GM21423 (cell line): ENCODE results near the gene SPIN2A.
"Not testable (repeated sequence)": the region's sequence is repeated elsewhere in the genome, so short reads cannot be mapped to it uniquely, and the experiment has no call there.

Experiments
- ATAC-seq: cut with Tn5 transposase; IDR thresholded peaks from one replicate; pipeline ENCODE4 v1.9.1; 2021; ENCODE audit warnings: mild to moderate bottlenecking, moderate library complexity; ENCODE audit not compliant: unreplicated experiment

SPIN2A gene

DNA sequence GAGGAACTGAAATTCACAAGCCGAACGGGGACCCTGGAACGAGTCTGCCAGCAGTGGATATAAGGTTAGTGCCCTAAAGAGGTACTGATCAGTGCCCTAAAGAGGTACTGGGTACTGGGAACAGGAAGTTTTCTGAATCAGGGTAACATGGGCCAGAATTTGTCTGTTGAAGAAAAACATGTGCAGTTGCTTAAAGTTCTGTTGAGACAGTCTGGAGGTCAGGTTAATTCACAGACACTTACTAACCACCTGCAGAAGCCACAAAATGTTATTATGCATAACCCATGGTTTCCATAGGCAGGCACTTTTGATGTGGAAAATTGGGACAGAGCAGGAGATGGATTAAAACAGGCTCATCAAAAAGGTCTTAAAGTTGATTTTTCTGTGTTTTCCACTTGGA, 33.7 kb downstream of the SPIN2A start:
- no peak for ATAC-seq

DNA sequence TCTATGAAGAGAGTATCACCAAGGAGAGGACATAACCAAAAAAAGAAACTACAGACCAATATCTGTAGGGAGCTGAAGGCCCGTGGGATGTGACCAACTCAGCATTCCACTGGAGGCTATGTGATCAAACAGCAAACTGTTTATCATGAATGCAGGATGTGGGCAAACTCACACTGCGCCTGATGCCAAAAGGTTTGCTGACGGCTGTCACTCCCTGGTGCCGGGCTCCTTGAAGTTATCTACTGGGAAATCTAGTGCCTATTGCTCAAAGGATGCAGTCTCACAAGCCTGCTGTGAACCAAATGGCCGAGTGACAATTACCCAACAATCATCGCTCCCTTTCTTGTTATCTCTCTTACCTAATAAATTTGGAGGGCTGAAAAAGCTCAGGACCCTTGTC, 34.3 kb downstream of the SPIN2A start:
- not testable (repeated sequence) for ATAC-seq
